CD4-positive, alpha-beta T cell treated with Interleukin-4 for 1 hour (primary cell): Measurements from ENCODE around the gene CLTB.
"Not testable (repeated sequence)": the region's sequence is repeated elsewhere in the genome, so short reads cannot be mapped to it uniquely, and the experiment has no call there.

Experiments
- DNase-seq, 2 donors: peaks; one replicate each; pipeline ENCODE4 v3.0.0-alpha.2; 2020 to 2022

CLTB gene, protein sequence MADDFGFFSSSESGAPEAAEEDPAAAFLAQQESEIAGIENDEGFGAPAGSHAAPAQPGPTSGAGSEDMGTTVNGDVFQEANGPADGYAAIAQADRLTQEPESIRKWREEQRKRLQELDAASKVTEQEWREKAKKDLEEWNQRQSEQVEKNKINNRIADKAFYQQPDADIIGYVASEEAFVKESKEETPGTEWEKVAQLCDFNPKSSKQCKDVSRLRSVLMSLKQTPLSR

DNA sequence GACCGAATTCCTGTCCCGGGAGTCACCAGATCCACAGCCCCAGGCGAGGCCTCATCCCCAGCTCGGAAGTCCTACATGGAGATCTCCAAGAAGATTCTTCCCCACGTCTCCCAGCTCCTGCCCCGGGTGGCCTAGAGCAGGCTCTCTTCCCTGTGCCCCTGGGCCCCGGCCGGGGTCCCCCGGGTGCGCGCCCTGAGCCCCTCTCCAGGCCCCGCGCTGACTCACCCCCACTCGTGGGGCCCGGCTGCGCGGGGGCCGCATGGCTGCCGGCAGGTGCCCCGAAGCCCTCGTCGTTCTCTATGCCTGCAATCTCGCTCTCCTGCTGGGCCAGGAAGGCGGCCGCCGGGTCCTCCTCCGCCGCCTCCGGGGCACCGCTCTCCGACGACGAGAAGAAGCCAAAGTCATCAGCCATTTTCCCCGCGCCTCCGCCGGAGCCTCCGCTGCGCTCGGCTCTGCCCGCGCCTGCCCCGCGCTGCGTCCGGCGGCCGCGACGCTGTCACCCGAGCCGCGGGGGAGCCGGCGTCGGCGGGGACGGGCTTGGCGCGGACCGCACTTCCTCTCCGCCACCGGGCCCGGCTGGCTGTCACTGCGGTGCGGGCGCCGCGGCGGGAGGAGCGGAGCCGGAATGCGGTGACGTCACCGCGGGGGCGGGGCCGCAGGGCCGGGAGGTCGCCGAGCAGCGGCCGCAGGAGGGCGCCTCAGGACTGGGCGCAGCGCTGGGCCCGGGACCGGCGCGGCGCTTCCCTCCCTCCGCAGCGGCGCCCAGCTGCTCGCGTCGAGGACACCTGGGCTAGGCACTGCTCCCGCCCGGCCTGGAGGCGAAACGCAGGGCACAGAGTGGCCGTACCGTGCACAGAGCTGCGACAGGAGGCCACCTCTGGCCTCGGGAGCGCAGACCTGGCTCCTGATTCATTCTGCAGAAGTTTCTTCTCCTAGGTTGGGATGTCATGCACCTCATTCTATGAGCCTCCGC is at the start of gene CLTB:
TSS of gene CLTB (minus strand) at position 588 of the 973 bp plus-strand sequence. CDS start at position 412, 176 bp downstream.
- DNase-seq: peak; percentile 90 to 93

DNA sequence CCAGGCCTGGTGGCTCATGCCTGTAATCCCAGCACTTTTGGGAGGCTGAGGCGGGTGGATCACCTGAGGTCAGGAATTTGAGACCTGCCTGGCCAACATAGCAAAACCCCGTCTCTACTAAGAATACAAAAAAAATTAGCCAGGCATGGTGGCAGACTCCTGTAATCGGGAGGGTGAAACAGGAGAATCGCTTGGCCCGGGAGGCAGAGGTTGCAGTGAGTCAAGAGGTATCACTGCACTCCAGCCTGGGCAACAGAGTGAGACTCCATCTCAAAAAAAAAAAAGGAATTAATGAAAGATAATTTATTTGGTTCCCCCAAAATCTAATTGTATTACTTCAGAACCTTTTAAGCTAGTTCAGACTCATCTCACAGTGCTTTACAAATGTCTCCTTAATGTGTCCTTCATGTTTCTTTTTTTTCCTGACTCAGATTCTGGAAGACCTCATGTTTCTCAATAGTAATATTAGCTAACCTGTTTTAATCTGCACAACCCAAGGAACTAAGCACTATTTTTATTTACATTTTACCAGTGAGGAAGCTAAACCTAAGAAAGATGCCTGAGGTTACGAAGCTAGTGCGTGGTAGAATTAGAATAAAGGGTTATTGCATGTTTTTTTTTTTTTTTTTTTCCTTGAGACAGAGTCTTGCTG is 46.9 kb upstream of the CLTB start:
- no peak for DNase-seq

DNA sequence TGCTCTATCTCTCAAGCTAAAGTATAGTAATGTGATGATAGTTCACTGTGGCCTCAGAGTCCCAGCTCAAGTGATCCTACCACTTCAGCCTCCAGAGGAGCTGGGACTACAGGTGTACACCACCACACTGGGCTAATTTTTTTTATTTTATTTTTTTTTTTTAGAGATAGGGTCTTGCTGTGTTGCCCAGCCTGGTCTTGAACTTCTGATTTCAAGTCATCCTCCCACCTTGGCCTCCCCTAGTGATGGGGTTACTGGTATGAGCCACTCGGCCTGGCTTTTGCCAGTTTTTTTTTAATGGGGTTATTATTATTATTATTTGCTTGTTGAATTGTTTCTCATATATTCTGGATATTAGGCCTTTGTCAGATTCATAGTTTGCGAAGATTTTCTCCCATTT is 45.0 kb upstream of the CLTB start:
- no peak for DNase-seq

DNA sequence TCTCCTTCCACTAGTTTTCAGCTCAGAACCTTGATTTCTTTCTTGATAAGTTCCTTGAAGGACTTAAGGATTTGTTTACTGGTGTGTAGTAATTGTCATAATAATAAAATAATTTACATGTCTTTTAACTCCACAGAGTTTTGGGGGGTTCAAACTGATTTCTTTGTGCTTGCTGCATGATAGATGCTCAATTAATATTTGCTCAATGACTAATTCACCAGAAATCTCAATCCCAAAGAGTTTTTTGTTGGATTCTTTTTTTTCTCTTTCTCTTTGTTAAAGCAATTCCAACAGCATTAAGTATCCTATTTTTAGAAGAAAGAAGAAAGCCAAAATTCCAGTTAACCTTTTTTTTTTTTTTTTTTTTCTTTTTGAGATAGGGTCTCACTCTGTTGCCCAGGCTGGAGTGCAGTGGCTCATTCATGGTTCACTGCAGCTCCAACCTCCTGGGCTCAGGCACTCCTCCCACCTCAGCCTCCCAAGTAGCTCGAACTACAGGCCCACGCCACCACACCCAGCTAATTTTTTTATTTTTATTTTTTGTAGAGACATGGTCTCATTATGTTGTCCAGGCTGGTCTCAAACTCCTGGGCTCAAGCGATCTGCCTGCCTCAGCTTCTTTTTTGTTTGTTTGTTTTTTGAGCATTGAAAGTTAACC is 42.7 kb upstream of the CLTB start:
- no peak for DNase-seq

DNA sequence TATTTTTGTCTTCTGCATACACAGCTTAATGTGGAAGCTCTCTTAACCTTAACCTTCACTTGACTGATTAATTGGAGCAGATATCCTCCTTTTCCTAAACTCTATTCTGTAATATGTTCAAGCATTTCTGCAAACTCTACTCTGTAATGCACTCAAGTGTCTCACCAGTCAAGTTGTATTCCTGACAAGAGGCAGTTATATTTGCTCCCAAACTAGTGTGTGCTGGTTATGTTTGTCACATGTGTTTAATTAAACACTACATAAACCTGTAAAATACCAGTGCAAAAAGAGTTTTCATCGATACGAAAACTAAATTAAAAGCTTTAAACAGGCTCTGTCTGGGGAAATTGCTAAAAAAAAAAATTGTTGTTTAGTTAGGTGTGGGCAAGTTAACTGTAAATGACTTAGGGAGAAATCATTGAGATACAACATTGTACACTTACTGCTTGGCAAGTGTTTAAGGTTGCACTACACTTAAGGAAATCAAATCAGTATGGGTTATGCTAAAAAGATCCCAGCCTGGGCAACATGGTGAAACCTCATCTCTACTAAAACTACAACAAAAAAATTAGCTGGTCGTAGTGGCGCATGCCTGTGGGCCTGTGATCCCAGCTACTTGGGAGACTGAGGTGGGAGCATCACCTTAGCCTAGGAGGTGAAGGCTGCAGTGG is 38.5 kb upstream of the CLTB start:
- DNase-seq: no peak

DNA sequence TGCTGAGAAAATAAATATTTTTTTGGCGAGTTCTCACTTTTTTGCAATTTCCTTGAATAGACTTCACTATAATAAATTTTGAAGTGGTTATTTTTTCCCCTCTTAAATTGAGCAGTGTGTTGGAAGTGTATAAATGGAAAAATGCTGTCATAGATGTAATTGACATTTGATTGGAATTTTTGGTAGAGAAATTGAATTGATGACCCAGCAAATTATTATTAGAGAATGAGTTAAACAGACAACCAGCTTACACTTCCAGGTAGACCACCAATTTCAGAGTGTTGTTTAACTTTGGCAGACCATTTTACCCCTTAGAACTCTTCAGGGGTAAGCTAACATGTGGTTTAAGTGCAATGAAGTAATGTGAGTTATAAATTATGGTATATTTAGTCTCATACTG is 33.7 kb upstream of the CLTB start:
- no peak for DNase-seq

DNA sequence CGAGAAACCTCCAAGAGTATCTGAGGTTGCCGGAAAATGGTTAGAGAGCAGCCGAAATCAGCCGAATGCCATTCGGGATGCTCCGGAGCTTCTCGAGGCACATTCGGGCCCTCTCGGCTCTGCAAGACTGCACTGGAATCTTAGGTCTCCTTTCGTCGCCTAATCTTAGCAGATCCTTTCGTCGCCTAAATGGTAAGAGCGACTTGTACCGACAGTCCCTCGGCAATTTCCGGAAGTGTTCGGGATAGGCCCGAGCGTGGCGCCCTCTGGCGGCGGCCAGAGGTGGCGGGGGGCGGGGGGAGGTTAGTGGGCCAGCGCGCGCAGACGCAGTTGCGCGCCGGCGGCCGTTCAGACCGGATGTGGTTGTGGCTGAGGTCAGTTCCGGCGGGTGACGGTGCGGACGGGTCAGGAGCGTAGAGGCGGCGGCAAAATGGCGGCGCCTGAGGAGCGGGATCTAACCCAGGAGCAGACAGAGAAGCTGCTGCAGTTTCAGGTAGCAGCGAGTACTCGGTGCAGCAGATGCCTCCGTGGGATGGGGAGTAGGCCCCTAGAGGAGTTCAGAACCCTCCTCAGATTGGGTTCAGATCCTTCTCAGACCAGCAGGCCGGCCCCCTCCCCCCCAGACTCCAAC is 31.8 kb upstream of the CLTB start, which contains the start of gene FAF2:
TSS of gene FAF2 (plus strand) at position 408 of the 631 bp plus-strand sequence. CDS start at position 431, 23 bp downstream.
- peak; percentile 98 to 99 for DNase-seq

DNA sequence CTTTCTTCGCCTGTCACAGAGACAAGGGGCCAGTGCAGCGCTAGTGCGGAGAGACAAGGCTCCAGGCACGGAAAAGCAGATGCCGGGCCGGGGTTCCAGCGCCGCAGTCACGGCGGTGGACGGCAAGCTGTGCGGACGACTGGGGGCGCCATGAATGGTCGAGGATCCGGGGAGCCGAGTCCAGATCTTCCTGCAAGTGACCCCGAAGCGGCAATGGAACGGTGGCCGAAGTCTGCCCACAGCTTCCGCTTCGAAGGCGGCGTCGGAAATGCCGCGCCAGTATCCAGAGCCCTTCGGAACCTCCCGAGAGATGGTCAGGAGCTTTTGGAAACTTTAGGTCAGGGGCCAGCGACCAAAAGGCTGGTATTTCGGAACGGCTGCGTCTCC is 31.2 kb upstream of the CLTB start:
- no peak for DNase-seq

DNA sequence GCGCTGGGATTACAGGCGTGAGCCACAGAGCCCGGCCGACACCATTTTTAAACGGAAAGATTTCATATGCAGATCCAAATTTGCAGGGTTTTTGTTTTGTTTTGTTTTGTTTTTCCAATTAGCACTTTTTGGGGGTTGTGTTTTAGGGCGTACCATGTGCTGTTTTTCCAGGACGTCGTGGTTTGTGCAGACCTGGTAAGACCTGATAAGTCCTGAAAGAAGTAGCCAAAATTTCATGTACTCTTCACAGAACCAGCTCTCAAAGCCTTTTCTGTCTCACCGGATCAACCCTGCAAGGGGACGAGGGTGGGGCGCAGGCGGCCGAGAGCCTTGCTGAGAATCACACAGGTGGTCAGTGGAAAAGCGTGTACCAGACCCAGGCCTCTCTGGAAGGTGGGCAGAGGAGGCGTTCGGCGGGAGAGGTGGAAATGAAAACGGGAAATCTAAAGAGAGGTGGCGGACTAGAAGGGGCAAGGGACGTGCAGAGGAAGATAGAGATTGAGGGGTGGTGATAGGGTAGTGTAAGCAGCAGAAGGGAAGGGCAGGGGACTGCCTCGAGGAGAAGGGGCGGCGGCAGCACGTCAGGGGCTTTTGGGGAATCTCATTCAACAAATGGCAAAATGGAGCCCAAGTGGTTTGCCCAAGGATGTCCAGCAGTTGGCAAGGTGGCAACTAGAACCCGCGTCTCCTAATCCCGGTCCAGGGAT is 30.7 kb upstream of the CLTB start:
- DNase-seq: peak; percentile 15 to 32

DNA sequence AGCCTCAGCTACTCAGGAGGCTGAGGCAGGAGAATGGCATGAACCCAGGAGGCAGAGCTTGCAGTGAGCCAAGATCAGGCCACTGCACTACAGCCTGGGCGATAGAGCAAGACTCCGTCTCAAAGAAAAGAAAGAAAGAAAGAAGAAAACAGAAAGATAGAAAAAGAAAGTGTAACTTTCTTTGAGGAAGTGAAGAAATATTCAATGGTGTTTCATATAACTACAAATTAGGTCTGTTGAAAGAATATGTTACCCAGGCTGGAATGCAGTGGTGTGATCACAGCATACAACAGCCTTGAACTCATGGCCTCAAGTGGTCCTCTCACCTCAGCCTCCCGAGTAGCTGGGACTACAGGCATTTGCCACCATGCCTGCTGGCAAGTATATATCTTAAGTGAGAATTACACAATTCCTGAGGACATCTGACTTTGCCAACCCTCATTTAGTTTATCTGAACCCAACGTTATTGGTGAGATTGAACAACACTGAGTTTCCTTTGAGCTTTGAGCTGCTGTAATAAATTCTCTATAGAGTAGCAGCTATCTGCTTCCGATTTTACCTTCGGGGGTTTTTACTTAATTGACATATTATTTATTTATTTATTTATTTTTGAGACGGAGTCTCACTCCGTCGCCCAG is 29.8 kb upstream of the CLTB start:
- DNase-seq: no peak

DNA sequence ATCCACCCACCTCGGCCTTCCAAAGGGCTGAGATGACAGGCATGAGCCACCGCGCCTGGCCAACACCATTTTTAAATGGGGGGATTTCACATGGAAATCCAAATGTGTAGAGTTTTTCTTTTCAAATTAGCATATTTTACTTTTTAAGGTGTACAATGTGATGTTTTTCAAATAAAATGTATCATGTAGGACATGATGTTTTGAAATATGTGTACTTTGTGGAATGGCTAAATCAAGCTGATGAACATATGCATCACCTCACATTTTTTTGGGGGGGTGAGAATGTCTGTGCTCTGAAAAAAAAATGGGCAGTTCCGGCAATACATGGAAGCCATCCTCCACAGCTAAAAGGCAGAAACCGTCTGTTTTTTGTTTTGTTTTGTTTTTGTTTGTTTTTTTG is 28.4 kb upstream of the CLTB start:
- no peak for DNase-seq

DNA sequence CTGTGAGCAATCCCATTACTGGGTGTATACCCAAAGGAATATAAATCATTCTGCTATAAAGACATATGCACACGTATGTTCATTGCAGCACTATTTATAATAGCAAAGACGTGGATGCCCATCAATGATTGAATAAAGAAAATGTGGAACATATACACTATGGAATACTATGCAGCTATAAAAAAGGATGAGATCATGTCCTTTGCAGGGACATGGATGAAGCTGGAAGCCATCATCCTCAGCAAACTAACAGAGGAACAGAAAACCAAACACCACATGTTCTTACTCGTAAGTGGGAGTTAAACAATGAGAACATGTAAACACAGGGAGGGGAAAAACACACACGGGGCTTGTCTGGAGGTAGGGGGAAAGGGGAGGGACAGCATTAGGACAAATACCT is 26.6 kb upstream of the CLTB start:
- not testable (repeated sequence) for DNase-seq

DNA sequence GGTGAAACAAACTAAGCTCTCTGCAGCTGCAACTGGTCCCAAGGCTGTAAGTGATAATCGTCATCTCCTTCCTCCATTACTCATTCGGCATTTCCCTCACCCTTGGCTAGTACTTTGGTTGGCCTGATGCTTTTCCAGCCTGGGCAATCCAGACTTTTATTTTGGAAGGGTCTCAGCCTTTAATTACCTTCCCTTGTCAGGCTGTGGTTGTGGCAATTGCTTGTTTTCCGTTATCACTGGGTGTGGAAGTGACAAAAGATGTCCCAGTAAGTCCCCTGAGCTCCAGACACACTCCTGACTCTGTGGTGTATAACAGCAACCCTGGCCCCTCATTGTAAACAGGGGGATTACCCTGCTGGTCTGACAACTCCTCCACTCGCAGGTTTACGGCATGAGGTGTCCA is 25.6 kb upstream of the CLTB start:
- no peak for DNase-seq

DNA sequence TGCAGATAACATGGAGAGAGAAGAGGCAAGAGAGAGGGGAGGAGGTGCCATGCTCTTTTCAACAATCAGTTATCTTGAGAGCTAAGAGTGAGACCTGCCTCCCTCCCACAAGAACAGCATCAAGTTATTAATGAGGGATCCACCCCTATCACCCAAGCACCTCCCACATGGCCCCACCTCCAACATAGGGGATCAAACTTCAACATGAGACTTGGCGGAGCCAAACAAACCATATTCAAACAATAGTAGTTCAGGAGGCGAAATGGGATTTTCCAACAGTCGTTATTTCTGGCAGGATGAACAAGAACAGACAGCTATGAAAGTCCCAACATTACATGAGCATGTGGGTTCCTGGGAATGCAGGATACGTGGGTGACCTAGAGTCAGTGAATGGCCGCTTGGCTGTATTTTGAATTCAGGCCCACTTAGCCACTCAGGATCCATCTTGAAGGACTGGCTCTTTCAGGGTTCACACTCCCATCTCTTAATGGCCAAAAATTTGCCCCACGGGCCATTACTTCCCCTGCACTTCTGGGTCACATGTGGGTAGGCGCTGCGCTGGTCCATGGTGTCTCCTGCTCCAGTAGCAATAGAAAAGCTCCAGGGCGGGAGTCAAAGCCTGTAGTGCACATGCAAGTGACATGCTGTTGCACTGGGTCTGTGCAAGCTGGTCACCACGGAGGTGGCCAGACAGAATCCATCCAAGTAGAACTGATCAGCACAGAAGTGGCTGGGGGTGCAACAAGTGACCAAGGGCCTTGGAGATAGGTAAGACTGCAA is 24.8 kb upstream of the CLTB start:
- DNase-seq: no peak

DNA sequence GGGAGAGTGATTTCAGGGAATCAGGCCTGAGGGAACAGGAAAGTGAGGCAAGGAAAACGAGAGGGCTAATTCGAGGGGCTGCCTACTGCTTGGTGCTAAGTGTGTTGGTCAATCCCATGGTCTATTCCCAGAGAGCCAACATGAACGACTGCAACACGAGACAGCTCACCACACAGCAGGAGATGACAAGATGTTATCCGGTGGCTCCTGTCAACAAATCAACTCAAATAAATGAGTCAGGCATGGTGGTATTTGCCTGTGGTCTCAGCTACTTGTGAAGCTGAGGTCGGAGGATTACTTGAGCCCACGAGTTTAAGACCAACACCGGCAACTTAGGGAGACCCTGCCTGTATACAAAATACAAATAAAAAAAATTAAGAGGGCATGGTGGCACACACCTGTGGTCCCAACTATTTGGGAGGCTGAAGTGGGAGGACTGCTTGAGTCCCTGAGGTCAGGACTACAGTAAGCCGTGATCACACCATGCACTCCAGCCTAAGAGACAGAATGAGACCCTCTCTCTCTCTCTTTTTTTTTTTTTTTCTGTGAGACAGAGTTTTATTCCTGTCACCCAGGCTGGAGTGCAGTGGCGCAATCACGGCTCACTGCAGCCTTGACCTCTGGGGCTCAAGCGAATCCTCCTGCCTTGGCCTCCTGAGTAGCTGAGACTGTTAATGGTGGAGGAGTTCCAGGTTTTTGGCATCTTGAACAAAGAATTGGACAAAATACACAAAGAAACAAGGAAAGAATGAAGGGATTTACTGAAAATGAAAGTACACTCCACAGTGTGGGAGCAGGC is 22.8 kb upstream of the CLTB start:
- DNase-seq: no peak

DNA sequence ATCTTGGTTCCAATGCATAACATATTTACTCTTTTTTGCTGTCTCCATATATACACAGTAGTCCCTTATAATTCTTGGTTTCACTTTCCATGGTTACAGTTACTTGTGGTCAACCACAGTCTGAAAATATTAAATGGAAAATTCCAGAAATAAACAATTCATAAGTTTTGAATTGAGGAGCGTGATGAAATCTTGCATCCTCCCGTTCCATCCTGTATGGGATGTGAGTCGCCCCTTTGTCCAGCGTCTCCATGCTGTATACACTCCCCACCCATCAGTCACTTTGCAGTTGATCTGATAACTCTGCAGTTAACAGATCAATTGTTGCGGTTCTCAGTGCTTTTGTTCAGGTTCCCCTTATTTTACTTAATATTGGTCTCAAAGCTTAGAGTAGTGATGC is 20.3 kb upstream of the CLTB start:
- no peak for DNase-seq

DNA sequence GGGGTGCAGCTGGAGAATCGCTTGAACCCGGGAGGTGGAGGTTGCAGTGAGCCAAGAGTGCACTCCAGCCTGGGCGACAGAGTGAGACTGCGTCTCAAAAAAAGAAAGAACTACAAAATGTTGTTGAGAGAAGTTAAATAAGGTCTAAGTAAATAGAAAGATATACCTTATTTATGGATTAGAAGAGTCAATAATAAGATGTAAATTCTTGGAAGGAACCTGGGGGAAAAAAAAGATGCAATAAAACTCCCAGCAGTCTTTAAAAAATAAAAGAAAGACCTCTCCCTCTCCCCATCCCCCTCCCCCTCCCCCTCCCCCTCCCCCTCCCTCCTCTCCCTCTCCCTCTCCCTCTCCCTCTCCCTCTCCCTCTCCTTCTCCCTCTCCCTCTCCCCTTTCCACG is 16.4 kb upstream of the CLTB start:
- no peak for DNase-seq

DNA sequence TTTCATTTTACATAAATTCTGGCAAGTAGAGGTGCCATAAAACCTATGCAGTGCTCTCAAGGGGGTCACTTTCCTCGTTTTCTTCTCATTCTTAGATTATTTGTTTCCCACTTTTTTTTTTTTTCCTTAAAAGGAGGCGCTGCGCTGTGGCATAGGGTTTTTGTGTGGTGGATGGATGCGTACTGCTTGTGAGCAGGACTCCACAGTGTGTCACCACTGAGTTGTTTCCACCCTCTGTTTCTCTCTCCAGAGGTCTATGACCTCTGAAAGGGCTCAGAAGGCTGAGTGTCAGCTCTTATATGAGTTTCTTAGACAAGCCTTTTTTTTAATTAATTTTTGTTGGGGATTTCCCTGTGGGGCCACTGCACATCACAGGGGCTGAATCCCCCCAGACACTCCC is 13.6 kb upstream of the CLTB start:
- no peak for DNase-seq

DNA sequence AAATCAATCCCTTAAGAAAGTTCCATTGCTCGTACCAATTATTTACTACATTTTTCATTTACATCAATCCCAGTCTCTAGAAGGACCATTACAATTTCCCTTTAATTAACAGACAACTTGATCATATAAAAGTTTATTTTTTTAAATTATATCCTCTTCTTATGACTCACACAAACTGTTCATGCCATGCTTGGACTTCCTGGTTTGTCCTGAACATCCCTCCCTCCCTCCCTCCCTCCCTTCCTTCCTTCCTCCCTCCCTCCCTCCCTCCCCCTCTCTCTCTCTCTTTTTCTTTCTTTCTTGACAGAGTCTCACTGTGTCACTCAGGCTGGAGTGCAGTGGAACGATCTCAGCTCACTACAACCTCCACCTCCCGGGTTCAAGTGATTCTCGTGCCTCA is 11.6 kb upstream of the CLTB start:
- no peak for DNase-seq
